ENCODE data around the gene CDV3. TPM values are rescaled to one million over a fixed set of nuclear protein-coding genes. Genes with fewer than 3 reads are reported as not detected.

Gene CDV3
- polyA plus RNA-seq, 1 donor from 2014 or later, result 89.3 TPM

DNA sequence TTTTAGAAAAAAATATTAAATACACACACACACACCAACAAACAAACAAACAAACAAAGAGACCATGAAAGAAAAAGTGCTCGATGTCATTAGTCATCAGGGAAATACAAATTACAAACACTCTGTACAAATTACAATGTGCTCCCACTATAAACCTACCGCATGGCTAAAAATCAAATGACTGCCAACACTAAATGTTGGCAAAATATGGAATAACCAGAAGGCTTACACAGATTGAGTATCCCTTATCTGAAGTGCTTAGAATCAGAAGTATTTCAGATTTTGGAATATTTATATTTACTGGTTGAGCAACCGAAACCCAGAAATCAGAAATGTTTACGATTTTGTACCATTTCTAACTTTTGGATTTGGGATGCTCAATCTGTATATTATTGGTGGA, 33.4 kb downstream of the CDV3 start:
- no peak for TF ChIP-seq MXI1 (conservative IDR thresholded peaks at IDR 0.05; ENCODE audit: poor library complexity, severe bottlenecking)
- no peak for TF ChIP-seq POLR2AphosphoS5 (IDR thresholded peaks at IDR 0.05)
- no peak for TF ChIP-seq TAF1 (IDR thresholded peaks at IDR 0.05; ENCODE audit: low read depth)
- TF ChIP-seq, protein P1, sequence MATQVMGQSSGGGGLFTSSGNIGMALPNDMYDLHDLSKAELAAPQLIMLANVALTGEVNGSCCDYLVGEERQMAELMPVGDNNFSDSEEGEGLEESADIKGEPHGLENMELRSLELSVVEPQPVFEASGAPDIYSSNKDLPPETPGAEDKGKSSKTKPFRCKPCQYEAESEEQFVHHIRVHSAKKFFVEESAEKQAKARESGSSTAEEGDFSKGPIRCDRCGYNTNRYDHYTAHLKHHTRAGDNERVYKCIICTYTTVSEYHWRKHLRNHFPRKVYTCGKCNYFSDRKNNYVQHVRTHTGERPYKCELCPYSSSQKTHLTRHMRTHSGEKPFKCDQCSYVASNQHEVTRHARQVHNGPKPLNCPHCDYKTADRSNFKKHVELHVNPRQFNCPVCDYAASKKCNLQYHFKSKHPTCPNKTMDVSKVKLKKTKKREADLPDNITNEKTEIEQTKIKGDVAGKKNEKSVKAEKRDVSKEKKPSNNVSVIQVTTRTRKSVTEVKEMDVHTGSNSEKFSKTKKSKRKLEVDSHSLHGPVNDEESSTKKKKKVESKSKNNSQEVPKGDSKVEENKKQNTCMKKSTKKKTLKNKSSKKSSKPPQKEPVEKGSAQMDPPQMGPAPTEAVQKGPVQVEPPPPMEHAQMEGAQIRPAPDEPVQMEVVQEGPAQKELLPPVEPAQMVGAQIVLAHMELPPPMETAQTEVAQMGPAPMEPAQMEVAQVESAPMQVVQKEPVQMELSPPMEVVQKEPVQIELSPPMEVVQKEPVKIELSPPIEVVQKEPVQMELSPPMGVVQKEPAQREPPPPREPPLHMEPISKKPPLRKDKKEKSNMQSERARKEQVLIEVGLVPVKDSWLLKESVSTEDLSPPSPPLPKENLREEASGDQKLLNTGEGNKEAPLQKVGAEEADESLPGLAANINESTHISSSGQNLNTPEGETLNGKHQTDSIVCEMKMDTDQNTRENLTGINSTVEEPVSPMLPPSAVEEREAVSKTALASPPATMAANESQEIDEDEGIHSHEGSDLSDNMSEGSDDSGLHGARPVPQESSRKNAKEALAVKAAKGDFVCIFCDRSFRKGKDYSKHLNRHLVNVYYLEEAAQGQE (IDR thresholded peaks at IDR 0.05; ENCODE audit: borderline replicate concordance), result no peak
- TF ChIP-seq SMC3 (conservative IDR thresholded peaks at IDR 0.05; ENCODE audit: poor library complexity), result no peak
- no peak for TF ChIP-seq EP300 (conservative IDR thresholded peaks at IDR 0.05; ENCODE audit: poor library complexity, severe bottlenecking)
- no peak for TF ChIP-seq RAD21 (conservative IDR thresholded peaks at IDR 0.05)
- TF ChIP-seq EZH2 (IDR thresholded peaks at IDR 0.05; ENCODE audit: borderline replicate concordance, insufficient read depth, low read length, poor library complexity, severe bottlenecking), result no peak
- TF ChIP-seq, protein P2, sequence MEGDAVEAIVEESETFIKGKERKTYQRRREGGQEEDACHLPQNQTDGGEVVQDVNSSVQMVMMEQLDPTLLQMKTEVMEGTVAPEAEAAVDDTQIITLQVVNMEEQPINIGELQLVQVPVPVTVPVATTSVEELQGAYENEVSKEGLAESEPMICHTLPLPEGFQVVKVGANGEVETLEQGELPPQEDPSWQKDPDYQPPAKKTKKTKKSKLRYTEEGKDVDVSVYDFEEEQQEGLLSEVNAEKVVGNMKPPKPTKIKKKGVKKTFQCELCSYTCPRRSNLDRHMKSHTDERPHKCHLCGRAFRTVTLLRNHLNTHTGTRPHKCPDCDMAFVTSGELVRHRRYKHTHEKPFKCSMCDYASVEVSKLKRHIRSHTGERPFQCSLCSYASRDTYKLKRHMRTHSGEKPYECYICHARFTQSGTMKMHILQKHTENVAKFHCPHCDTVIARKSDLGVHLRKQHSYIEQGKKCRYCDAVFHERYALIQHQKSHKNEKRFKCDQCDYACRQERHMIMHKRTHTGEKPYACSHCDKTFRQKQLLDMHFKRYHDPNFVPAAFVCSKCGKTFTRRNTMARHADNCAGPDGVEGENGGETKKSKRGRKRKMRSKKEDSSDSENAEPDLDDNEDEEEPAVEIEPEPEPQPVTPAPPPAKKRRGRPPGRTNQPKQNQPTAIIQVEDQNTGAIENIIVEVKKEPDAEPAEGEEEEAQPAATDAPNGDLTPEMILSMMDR (IDR thresholded peaks at IDR 0.05; ENCODE audit: poor library complexity, severe bottlenecking), result no peak
- no peaks in the 10 kb centered on the region for H3K9me3 ChIP-seq (ENCODE audit: low read length)
- H3K4me3 ChIP-seq (ENCODE audit: low read length), result no peak overlapping the region
- H4K20me1 ChIP-seq (ENCODE audit: insufficient read depth), result no peaks in the 10 kb centered on the region
- no peaks in the 10 kb centered on the region for H3F3A ChIP-seq (ENCODE audit: insufficient read depth, low read length, poor library complexity, severe bottlenecking)
- no peaks in the 10 kb centered on the region for H3K79me2 ChIP-seq (replicated peaks; ENCODE audit: insufficient read depth, low read length)
- no peaks in the 10 kb centered on the region for H3K36me3 ChIP-seq (ENCODE audit: insufficient read depth, low read length)
- no peaks in the 10 kb centered on the region for H3K9me2 ChIP-seq (ENCODE audit: insufficient read depth, low read length)
- no peaks in the 10 kb centered on the region for H3K27me3 ChIP-seq (ENCODE audit: insufficient read depth, low read depth, low read length)
- H3K9ac ChIP-seq (ENCODE audit: low read length), result no peak overlapping the region
- H3K27ac ChIP-seq (ENCODE audit: low read length), result no peak overlapping the region
- no peak overlapping the region for H3K4me2 ChIP-seq (ENCODE audit: low read length)
- H2AFZ ChIP-seq (ENCODE audit: low read depth, low read length), result no peak overlapping the region

DNA sequence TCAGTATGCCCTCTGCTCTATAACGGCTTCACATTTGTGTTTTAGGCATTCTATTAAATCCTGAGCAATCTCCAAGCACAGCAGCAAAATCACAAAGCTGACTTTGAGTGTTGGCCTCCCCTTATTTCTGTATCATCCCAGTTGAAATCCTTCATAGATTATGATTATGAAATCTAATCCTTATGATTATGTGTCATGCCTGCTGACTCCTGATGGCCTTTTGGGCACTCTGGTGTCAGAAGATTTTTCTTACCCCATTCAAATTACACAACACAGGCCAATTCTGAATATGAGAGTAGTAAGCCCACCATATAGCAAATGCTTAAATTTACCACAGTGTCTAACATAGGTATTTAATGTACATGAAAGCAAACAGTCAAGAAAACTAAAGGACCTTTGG, 34.3 kb downstream of the CDV3 start:
- Histone ChIP-seq H3K27me3 (ENCODE audit: insufficient read depth, low read depth, low read length) (no peaks in the 10 kb centered on the region), H4K20me1 (ENCODE audit: insufficient read depth) (no peaks in the 10 kb centered on the region), H3F3A (ENCODE audit: insufficient read depth, low read length, poor library complexity, severe bottlenecking) (no peaks in the 10 kb centered on the region), H3K9me3 (ENCODE audit: low read length) (no peaks in the 10 kb centered on the region), H3K9me2 (ENCODE audit: insufficient read depth, low read length) (no peaks in the 10 kb centered on the region), H3K4me3 (ENCODE audit: low read length) (no peak overlapping the region), H3K4me2 (ENCODE audit: low read length) (no peak overlapping the region), H3K79me2 (replicated peaks; ENCODE audit: insufficient read depth, low read length) (no peaks in the 10 kb centered on the region), H3K9ac (ENCODE audit: low read length) (no peak overlapping the region), H2AFZ (ENCODE audit: low read depth, low read length) (no peak overlapping the region), H3K27ac (ENCODE audit: low read length) (no peak overlapping the region), H3K36me3 (ENCODE audit: insufficient read depth, low read length) (no peaks in the 10 kb centered on the region)
- TF ChIP-seq EP300 (conservative IDR thresholded peaks at IDR 0.05; ENCODE audit: poor library complexity, severe bottlenecking), result no peak
- no peak for TF ChIP-seq POLR2AphosphoS5 (IDR thresholded peaks at IDR 0.05)
- TF ChIP-seq EZH2 (IDR thresholded peaks at IDR 0.05; ENCODE audit: borderline replicate concordance, insufficient read depth, low read length, poor library complexity, severe bottlenecking), result no peak
- TF ChIP-seq SMC3 (conservative IDR thresholded peaks at IDR 0.05; ENCODE audit: poor library complexity), result no peak
- no peak for TF ChIP-seq RAD21 (conservative IDR thresholded peaks at IDR 0.05)
- TF ChIP-seq MXI1 (conservative IDR thresholded peaks at IDR 0.05; ENCODE audit: poor library complexity, severe bottlenecking), result no peak
- TF ChIP-seq TAF1 (IDR thresholded peaks at IDR 0.05; ENCODE audit: low read depth), result no peak
- TF ChIP-seq, protein P1 (IDR thresholded peaks at IDR 0.05; ENCODE audit: borderline replicate concordance), result no peak
- TF ChIP-seq, protein P2 (IDR thresholded peaks at IDR 0.05; ENCODE audit: poor library complexity, severe bottlenecking), result no peak
